ENCODE data around the gene GPR42.

GPR42 gene, protein sequence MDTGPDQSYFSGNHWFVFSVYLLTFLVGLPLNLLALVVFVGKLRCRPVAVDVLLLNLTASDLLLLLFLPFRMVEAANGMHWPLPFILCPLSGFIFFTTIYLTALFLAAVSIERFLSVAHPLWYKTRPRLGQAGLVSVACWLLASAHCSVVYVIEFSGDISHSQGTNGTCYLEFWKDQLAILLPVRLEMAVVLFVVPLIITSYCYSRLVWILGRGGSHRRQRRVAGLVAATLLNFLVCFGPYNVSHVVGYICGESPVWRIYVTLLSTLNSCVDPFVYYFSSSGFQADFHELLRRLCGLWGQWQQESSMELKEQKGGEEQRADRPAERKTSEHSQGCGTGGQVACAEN

DNA sequence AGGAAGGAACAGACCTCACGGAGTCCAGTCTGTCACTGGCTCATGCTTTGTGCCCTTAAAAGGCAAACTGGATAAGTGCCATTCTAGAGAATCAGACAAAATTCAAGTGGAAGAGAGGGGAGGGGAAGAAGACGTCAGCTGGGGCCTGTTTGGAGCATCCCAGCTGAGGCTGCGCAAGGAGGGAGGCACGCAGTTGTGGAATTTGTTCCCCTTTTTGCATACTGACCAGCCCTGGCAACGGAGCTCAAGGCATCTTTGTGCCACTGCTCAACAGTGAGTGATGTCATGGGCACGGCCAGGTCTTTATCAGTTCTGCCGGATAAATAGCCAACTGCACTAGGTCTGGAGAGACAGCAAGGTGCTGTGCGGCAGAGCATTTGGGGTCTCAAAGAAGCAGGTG, at the start of gene GPR42:
Gene GPR42, plus strand, starts transcription at position 347 of the 400 bp plus-strand sequence. CDS start 292 bp downstream, outside the sequence.
- DNase-seq (ENCODE audit: low read depth in 2 of 2) = no peak

DNA sequence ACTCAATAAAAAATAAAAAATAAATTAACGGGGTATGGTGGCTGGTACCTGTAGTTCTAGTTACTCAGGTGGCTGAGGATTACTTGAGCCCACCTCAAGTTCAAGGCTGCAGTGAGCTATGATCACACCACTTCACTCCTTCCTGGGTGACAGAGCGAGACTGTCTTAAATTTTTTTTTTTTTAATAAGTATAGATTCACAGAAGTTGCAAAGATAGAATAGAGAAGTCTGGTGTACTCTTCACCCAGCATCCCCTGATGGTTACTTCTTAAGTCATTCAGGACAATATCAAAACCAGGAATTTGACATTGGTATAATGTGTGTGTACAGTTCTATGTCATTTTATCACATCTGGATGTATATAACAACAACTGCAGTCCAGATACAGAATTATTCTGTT, 49.6 kb upstream of the GPR42 start:
- DNase-seq (ENCODE audit: low read depth in 2 of 2) = no peak

DNA sequence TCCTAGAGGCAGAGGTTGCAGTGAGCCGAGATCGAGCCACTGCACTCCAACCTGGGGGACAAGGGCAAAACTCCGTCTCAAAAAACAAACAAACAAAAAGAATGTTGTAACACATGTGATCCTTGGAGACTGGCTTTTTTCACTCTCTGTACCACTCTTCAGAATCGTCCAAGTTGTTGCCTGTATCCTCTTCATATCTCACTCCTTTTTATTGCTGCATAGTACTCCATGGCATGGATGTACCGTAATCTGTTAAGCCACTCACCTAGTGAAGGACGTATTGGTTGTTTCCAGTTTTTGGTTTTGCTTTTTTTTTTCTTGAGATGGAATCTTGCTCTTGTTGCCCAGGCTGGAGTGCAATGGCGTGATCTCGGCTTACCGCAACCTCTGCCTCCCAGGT, 48.9 kb upstream of the GPR42 start:
- DNase-seq (ENCODE audit: low read depth in 2 of 2) = no peak

DNA sequence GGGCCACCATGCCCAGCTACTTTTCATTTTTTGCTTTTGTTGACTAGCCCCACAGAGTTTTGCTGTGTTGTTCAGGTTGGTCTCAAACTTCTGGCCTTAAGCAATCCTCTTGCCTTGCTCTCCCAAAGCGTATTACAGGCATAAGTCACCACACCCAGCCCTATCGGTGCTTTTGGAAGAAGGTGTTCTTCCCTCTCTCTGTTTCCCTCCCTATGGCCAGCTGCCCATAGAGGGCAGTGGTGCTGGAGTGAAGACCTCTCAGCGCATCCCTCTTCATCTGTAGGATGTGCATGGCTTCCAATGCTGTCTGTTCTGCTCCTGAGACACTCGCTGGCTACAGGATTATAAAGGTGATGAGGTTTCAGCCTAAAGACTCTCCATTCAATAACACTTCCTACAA, 43.2 kb upstream of the GPR42 start:
- DNase-seq (ENCODE audit: low read depth in 2 of 2) = no peak

DNA sequence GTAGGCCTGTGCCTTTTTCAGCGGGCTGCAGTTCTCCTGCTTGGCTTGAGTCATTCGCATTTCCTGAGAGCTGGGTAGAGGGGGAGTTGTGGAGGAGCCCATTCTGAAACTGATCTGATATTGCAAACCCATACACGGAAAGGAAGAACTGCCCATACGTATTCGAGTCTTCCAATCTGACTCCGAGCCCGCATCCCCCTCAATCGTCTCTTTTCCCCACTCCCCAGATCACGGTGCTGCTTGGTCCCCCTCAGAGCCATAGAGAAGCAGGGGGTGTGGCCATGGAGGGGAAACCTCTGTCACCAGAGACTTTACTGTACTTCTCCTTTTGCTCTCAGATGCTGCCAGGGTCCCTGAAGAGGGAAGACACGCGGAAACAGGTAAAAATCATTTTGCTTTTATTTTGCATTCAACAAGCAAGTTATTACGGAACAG, 42.0 kb upstream of the GPR42 start, which contains the start of gene CD22:
Gene CD22, plus strand, starts transcription at position 337 of the 435 bp plus-strand sequence. CDS start 2,854 bp downstream, outside the sequence.
- no peak for DNase-seq (ENCODE audit: low read depth in 2 of 2)

DNA sequence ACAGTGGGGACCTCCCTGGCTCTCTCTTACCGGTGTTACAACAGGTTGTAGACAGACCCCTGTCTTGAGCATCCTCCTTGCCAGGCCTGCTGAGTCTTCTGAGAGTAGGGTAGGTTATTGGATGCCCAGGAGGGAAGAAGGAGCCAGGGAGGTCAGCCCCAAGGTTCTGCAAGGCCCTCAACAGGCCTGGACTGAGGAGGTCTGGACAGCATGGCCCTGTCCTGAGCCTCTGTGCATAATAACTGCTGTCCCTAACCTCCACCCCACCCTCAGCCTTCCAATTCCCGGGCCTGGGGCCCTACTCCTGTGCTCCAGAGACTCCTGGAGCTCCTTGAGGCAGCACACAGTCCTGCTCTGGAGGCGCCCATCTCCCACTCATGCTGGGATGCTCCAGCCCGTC, 41.5 kb upstream of the GPR42 start:
- no peak for DNase-seq (ENCODE audit: low read depth in 2 of 2)

DNA sequence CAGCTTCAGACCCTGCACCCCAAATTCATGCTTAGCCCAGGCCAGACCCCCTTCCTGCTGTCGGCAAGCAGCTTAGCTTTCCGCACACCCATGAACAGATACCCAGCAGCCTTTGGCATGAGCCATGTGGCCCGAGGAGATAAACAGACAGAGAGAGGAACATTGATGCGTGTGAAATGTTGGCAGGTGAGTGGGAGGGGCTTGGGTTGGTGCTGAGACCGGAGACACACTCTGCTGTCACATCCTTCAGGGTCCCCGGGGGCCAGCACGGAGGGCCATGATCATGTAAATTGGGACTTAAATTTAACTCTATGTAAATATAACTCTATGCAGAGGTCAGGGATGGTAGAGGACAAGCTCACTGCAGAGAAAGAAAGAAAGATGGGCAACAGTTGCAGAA, 40.4 kb upstream of the GPR42 start:
- no peak for DNase-seq (ENCODE audit: low read depth in 2 of 2)

DNA sequence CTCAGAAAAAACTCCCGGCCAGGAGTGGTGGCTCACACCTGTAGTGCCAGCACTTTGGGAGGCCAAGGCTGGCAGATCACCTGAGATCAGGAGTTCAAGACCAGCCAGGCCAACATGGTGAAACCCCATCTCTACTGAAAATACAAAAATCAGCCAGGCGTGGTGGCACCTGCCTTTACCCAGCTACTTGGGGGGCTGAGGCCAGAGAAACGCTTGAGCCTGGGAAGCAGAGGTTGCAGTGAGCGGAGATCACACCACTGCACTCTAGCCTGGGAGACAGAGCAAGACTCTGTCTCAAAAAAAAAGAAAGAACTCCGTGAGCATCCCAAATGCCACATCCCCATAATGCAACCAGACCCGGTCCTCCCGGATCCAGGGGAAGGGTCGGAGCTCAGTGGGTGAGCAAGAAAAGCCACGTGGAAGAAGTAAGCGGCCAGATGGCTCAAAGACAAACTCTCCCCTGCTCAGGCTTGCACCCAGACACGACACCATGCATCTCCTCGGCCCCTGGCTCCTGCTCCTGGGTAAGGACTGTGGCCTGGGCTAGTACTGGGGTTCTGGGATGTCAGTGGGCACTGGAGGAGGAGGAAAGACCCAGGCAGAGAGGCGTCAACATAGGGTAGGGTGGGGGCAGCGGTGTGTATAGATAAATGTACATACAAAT, 39.2 kb upstream of the GPR42 start:
- DNase-seq (ENCODE audit: low read depth in 2 of 2) = no peak

DNA sequence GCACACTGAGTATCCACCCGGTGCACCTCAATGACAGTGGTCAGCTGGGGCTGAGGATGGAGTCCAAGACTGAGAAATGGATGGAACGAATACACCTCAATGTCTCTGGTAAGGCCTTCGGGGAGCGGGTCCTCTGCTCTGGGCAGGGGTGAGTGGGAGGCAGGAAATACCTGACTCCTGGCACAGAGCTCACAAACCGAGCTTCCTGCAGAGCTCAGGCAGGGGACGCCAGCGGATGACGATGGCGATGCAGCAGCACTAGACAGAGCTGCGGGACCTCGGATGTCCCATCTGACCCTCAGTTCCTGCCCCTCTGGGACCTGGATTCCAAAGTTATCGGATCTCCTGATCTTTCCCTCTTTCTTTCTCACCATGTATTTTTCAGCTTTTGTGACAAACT, 38.1 kb upstream of the GPR42 start:
- peak in 1 of 2 donors; percentile 31 for DNase-seq (ENCODE audit: low read depth in 2 of 2)

DNA sequence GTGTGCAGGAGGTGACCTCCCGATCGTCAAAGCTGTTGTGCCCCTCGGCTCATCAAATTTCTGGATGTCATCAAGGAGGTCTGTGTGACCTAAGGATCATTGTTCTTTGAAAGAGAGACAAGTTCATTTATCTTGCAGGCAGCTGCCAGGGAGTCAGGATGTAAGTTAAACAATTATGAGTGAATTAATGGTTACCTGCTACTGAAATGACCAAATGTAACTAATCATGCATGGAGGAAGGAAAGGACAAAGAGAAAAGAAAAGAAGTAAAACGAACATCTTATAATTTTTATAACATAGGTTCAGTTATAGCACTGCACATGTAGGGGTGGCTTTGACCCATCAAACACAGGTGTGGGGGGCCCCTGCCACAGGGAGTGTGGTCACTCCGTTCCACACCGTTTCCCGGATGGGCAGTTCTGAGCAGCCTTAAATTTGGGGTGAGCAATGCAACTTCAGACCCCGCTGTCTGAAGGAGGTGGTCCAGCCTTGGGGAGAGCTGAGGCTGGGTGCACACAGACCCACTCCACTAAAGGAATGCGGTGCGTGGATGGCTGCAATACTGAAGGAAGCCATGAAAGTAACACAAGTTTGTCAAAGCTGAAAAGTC, 36.6 kb upstream of the GPR42 start:
- DNase-seq (ENCODE audit: low read depth in 2 of 2) = no peak

DNA sequence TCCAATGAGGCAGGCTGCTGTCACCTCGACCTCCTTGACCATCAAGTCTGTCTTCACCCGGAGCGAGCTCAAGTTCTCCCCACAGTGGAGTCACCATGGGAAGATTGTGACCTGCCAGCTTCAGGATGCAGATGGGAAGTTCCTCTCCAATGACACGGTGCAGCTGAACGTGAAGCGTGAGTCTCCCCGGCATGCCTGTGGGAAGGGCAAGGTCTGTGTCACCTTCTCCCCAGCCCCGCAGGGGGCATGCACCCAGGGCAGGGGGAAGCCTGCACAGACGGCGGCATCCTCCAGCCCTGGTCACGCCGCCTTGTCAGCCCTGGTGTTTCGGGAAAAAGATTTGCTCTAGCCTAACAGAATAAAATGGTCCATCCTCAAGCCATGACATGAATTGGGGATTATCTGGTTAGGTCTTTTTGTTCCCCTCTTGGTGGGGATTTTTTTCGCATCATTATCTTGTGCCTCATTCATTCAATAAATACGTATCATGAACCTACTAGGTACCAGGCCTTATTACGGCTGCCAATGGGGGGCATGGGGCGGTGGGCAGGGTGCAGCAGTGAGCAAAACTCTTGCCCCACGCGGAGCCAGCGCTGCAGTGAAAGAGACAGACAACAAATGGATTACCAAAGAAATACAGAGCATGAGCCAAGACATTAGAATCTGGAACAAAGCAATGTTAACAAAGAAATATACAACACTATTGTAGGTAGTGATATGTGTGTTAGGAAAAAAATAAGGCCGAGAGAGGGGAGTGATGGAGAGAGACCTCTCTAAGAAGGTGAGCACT, 34.5 kb upstream of the GPR42 start:
- DNase-seq (ENCODE audit: low read depth in 2 of 2) = no peak

DNA sequence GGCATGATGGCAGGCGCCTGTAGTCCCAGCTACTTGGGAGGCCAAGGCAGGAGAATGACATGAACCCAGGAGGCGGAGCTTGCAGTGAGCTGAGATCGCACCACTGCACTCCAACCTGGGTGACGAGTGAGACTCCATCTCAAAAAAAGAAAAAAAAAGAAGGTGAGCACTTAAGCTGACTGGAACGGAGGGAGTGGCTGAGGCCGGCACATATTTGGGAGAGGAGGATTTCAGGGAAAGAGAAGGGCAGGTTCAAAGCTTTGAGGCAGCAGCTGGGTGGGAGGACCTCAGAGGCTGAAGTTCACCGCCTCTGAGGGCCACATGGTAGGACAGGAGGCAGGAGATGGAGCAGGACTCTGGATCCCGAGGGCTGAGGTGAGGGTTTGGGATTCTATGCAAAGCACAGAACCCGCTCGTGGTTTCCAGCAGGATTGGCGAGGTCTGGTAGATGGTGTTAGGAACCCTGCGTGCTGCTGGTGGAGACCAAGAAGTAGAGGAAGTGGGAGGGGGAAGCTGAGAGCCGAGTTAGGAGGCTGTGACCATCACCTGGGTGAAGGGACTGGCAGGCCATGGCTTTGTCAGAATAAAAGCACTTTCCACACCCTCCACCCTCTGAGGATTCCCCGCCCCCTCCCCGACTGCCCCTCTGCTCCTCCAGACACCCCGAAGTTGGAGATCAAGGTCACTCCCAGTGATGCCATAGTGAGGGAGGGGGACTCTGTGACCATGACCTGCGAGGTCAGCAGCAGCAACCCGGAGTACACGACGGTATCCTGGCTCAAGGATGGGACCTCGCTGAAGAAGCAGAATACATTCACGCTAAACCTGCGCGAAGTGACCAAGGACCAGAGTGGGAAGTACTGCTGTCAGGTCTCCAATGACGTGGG, 33.5 kb upstream of the GPR42 start:
- no peak for DNase-seq (ENCODE audit: low read depth in 2 of 2)

DNA sequence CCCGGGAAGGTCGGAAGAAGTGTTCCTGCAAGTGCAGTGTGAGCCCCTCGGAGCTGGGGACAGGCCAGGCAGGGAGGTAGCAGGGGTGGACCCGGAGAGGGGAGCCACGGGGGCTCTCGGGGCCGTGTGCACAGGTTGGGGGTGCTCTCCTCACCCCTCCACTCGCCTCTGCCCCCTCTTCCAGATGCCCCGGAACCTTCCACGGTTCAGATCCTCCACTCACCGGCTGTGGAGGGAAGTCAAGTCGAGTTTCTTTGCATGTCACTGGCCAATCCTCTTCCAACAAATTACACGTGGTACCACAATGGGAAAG, 32.9 kb upstream of the GPR42 start:
- no peak for DNase-seq (ENCODE audit: low read depth in 2 of 2)

DNA sequence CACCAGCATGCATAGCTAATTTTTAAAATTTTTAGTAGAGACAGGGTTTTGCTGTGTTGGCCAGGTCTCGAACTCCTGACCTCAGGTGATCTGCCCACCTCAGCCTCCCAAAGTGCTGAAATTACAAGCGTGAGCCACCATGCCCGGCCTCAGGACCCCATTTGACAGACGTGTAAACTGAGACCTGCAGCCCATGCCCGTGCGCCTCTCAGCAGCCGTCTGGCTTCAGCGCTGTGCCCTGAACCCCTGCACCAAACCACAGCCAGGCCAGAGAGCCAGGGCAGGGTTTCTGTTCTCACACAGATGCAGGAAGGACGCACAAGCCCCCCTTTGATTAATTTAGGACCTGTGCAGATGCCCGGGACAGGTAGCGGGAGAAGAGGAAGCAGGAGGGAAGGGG, 30.4 kb upstream of the GPR42 start:
- no peak for DNase-seq (ENCODE audit: low read depth in 2 of 2)

DNA sequence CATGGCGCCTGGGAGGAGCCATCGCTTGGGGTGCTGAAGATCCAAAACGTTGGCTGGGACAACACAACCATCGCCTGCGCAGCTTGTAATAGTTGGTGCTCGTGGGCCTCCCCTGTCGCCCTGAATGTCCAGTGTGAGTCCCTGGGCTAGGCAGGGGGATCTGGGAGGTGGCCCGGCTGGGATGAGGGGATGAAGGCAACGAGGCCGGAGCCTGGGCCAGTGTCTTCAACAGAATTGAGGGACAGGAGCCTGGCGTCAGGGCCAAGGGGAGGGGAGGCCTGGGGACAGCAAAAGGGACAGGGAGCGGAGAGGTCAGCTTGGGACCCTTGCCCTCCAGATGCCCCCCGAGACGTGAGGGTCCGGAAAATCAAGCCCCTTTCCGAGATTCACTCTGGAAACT, 29.9 kb upstream of the GPR42 start:
- DNase-seq (ENCODE audit: low read depth in 2 of 2) = no peak

DNA sequence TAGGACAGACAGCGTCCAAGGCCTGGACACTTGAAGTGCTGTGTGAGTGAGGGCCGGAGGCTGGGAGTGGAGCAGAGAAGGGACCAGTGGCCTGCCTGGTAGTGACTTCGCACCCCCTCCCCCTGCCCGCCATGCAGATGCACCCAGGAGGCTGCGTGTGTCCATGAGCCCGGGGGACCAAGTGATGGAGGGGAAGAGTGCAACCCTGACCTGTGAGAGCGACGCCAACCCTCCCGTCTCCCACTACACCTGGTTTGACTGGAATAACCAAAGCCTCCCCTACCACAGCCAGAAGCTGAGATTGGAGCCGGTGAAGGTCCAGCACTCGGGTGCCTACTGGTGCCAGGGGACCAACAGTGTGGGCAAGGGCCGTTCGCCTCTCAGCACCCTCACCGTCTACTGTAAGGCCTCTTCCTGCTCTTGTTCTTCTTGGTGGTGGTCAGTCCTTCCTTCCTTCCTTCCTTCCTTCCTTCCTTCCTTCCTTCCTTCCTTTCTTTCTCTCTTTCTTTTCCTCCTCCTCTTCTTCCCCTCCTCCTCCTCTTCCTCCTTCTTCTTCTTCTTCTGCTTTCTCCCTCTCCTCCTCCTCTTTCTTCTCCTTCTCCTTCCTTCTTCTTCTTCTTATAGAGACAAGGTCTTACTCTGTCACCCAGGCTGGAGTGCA, 29.2 kb upstream of the GPR42 start:
- no peak for DNase-seq (ENCODE audit: low read depth in 2 of 2)

DNA sequence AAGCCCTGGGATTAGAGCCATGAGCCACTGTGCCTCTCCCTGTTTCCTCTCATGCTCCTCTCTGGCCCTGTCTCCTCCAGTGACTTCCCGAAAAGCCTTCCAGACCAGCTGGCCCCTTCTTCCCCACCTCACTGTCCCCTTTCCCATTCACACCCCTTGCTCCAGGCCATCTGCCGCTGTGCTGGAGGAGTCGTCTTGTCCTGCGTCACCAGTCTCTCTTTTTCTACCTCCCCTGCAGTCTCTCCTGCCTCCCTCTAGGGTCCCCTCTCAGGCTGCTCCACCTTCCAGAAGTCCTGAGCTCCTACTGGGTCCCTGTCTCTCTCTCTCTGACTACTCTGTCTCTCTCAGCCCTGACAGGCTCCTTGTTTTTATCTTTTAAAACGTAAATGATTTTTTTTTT, 28.4 kb upstream of the GPR42 start:
- no peak for DNase-seq (ENCODE audit: low read depth in 2 of 2)

DNA sequence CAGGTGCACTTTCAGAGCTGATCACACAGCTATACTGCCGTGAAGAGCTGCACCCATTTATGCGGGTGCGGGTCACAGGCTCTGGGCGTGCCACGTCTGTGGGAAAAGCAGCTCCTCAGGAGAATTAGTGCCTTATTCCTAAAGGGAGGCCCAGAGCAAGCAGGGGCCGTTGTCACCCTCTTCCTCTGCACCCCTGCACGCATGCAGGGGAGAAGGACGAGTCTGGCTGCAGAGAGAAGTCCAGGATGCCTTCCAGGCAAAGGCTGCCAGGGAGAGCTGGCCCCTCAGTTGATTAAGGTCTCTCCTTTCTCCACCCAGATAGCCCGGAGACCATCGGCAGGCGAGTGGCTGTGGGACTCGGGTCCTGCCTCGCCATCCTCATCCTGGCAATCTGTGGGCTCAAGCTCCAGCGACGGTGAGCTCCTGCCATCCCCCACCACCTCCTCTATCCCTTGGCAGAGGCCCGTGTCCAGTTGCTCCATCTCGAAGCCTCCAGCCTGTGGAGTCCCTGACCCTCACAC, 26.3 kb upstream of the GPR42 start:
- DNase-seq (ENCODE audit: low read depth in 2 of 2) = no peak

DNA sequence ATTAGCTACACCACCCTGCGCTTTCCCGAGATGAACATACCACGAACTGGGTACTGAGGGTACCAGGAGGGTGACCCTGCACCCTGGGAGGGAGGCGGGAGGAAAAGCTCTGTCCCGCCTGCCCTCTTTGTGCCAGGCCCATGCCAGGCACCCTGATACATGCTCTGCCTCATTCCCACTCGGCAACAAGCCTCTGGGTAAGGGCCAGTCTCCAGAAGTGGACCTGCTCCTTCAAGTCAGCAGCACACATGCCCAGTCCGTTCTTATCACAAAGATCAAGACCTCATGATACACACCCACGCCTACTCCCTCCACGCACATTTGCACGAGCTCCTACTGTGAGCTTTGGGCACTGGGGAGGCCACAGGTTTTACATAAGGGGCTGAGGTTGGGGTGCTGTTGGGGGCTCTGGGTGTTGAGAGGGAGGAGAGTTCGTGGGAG, 25.2 kb upstream of the GPR42 start:
- no peak for DNase-seq (ENCODE audit: low read depth in 2 of 2)

All from stimulated activated CD4-positive, alpha-beta T cell treated with anti-CD3 and anti-CD28 coated beads, Interleukin-4, amount 100 ng/mL, for 48 hours (primary cell).